Kidney glomerular epithelial cell (primary cell): ENCODE results near the gene LYSMD2.

Experiments
- DNase-seq: peaks from one replicate; lab custom pipeline; 2025; lab: John Stamatoyannopoulos, UW

The LYSMD2 gene

DNA sequence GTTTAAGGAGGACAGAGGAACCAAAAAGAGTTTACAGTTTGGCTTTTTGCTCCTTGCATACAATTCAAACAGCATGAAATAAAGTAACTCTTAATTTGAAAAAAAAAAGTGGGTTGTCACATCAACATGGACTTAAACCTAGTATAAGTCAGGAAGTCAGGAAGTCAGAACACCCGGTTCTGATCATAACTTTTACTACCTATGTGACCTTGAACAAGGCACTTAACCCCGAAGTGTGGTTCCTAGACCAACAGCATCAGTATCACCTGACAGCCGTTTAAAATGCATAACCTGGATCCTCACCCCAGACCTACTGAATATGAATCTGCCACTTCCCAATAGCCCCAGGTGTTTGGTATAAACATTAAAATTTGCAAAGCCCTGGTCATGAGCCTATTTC, 18.7 kb downstream of the LYSMD2 start:
- DNase-seq = no peak

DNA sequence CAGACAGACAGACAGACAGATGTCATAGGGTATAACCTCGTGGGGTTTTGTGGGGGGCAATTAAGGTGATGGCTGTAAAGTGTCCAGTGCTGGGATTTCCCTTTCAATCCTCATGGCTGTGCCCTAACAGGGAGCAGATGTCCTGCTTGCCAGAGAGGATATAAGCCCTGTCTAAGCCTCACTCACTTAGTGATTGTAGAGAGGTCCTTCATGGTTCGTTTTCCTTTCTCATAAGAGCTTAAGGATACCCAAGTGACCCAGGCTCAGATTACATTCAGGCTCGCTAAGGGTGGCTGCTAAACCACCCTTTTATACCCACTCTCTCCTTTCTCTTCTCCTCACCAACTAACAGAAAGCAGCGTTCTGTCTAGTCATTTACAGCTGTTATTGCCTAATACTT, 19.2 kb downstream of the LYSMD2 start:
- no peak for DNase-seq

DNA sequence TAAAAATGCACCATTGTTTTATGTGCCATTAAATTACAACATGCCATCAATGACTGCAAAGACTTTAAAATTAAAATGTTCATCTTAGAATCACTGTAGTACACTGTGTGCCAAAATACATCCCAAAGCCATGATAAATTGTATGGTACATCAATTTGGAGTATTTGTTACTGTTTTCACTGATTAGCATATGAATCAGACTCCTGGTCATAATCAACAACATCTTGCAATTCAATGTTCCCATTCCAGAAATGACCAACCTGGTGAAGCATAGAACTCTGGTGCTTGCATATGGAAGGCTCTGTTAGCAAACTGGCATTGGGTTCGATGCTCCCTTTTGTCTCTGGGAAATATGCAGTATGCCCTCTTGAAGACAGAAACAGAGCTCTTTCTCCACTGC, 22.5 kb downstream of the LYSMD2 start:
- no peak for DNase-seq

DNA sequence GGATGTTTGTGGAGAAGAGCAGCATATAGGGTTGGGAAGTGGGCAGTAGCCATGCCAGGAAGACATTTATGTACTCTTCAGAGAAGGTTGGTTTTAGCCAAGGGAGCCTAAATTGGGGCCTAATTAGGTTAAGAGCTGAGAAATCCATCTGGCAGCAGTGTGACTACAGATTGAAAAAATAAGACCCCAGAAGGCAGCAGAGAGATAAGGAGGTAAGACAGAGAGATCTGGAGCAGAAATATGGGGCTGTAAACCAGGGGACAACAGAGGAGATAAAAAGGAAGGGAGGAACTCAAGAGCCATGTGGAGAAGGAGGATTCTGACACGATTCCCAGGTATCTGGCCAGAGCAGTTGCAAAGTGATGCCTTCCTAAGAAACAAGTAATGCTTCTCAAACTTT, 23.3 kb downstream of the LYSMD2 start:
- no peak for DNase-seq

DNA sequence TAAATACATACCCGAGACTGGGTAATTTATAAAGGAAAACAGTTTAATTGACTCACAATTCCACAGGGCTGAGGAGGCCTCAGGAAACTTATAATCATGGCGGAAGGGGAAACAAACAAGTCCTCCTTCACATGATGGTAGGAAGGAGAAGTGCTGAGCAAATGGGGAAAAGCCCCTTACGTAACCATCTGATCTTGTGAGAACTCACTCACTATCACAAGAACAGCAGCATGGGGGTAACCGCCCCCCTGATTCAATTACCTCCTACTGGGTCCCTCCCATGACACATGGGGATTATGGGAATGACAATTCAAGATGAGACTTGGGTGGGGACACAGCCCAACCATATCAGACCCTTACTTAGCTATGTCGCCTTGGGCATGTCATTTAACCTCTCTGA, 28.4 kb downstream of the LYSMD2 start:
- DNase-seq = no peak

DNA sequence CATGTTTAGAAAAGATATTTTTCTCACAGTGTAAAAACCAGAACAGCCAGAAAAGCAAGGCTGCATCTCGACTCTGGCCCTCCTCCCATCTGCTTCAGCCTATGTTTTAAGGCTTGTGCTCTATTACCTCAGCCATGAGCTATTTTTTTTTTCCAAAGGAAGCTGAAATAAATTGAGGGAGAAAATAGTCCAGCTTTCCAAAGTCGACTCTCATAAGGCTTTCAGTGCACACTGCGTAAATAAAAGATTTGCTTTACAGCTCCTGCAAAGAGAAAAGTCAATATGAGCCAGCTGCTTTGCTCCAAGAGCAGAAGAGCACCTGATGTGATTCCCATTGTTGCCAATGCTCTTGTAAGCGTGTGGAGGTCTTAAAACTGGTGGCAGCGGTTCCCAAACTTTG, 29.4 kb downstream of the LYSMD2 start:
- DNase-seq = no peak

DNA sequence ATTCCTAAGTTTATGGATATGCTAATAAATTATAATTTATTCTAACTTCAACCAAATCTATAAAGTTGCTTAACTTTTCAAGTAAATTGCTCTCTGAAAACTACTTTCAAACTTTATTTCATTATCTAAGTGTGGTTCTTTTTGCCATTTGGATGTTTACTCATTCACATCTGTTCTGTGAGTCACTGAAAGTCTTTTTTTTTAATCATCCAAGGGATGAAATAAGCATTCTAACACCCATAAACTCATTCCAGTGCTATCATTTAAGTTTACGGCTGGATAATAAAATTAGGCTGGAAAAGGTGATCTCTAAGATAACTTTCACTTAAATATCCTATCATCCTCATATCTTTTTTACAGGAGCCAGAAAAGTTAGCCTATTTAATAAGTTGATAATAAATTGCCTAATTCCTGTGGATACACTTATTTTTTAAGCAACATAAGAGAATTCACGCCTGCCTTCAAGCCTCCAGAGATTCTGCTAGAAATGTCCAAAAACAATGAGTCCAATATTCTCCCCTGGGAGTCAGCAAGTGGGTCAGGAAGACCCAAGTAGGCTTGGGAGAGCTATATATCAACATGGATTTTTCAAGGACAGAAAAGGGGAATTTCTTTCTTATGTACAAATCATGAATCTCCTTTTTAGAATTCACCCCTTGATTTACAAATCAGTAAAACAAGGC, 30.4 kb downstream of the LYSMD2 start:
- no peak for DNase-seq

DNA sequence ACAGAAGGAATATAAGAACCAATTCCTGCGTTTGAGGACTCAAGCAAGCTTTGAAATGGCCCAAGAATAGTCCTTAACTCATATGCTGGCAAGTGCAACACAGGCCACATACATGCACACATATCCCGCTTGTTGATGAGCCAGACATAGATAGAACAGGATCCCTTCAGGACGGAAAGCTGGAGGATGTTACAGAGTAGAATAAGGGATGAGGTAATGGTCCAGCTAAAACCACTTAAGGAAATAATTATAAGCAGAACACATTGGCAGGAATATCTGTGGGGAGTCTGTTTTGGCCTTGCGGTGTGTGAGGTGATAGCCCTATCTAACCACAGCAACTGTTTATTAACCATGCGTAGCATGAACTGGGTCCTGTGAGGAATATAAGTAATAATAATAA, 31.2 kb downstream of the LYSMD2 start:
- DNase-seq = no peak

DNA sequence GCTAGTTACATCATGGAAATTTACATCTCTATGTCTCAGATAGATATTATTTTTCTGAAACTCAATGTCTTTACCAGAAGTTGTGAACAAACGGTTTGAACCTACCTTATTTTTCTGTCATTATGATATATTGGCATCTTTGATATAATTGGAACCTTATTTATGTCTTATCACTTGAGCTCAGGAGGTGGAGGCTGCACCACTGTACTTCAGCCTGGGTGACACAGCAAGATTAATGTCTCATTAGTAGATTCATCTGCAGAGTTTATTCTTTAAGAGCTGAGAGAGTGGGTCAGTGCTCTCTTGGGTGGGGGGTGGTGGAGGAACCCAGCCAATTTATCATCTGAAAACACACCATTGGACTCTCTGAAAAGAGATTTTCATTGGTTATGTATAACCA, 34.7 kb downstream of the LYSMD2 start:
- DNase-seq = no peak

DNA sequence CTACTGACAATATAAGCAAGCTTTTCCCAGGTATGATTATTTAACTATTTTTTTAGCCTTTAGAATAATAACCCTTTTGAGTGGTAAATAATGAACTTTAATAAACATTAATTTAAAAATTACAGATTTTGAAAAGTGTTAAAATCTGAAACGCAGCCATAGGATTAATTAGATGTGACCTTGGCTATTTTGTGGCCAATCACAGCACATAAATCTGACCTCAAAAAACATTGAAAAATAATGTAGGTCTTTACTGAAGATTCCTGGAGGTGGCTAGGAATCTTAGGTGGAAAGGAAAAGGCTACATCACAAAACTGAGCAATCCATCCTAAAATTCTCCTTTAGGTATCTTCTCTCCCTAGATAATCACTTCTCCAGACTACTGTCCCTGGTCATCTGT, 38.1 kb downstream of the LYSMD2 start:
- DNase-seq = no peak

DNA sequence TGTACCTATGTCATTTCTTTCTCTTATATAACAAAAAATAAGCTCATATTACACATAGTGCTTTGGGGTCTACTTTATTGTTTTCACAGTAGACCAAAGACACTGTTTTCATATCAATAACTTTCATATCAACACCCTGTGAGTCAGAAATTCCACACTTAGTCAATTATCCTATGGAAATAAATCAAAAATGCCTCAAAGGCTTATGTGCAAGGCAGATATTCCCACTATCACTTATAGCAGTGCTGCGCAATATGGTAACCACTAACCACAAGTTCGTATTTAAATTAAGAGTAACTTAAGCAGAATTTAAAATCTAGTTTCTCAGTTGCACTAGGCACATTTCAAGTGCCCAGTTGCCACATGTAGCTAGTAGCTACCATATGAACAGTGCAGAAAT, 40.3 kb downstream of the LYSMD2 start:
- DNase-seq = no peak

DNA sequence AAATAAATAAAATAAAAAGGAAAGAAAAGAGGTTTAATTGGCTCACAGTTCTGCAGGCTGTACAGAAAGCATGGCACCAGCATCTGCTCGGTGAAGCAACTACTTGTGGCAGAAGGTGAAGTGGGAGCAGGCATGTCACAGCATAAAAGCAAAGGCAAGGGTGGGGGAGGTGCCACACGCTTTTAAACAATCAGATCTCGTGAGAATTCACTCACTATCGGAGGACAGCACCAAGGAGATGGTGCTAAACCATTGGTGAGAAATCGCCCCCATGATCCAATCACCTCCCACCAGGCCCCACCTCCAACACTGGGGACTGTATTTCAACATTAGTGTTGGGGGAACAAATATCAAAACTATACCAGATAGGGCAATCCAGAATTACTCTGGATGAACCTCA, 40.9 kb downstream of the LYSMD2 start:
- no peak for DNase-seq

DNA sequence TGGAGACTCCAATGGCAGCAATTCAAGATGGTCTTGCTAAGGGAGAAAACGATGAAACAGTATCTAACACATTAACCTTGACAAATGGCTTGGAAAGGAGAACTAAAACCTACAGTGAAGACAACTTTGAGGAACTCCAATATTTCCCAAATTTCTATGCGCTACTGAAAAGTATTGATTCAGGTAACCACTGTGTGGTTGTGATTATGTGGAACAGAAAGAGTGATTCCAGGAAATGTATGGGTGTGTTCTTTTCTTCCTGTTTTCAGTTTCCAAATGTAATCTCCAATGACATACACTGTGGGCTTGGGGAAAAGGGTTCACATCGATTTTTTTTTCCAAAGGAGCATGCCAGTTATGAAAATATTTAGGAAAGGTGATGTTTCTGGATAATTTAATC, 45.3 kb downstream of the LYSMD2 start:
- no peak for DNase-seq

DNA sequence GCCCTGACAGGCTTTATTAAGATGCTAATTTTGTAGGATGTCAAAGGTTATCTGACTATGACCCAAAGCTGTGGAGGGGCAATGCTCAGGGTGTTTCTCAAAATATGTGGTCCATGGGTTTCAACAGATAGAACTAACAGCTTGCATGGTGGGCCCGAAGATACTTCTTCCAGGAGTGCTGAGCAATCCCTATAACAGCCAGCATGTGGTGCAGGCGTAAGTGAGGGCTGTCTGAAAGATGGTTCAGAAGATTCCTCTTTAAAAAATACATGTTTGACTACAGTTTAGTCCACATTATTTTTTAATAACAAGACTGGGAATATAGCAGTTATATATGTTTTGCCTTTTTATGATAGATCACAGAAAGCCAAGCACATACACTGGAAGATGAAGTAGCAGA, 48.6 kb downstream of the LYSMD2 start:
- DNase-seq = no peak

DNA sequence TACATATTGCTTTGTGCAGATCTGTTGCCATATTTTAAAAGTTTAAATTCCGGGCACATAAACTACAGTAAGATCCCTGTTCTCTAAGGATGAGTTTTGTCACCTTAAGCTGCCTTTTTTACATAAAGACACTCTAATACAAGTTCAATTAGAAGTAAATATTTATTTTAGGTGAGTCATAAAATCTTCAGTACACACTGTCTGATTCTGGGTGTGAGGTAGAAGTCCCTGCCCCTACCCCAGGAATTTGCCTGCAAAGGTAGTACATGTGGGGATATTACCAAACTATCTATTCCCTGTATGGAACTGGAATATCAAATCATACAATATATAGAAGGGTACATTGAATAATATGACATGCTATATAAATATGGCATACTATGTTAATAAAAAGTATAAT, 49.9 kb downstream of the LYSMD2 start:
- no peak for DNase-seq

DNA sequence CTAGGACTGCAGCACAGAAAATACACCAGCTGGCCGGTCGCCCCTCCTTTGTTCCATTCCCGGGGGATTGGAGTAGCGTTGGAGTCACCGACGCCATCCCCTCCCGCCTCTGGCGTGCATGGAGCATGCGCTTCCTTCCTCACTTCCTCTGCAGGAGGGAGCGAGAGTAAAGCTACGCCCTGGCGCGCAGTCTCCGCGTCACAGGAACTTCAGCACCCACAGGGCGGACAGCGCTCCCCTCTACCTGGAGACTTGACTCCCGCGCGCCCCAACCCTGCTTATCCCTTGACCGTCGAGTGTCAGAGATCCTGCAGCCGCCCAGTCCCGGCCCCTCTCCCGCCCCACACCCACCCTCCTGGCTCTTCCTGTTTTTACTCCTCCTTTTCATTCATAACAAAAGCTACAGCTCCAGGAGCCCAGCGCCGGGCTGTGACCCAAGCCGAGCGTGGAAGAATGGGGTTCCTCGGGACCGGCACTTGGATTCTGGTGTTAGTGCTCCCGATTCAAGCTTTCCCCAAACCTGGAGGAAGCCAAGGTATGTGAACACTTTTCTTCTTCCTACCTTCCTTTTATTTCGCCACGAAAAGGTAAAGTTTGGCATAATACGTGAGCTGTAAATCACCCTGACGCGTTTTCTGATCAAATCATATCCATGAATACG, 56.0 kb downstream of the LYSMD2 start, which contains the start of gene SCG3:
Gene SCG3 (plus strand): TSS at position 201 of the 661 bp plus-strand sequence. CDS start 253 bp downstream, at position 454.
- peak; percentile 43 for DNase-seq

DNA sequence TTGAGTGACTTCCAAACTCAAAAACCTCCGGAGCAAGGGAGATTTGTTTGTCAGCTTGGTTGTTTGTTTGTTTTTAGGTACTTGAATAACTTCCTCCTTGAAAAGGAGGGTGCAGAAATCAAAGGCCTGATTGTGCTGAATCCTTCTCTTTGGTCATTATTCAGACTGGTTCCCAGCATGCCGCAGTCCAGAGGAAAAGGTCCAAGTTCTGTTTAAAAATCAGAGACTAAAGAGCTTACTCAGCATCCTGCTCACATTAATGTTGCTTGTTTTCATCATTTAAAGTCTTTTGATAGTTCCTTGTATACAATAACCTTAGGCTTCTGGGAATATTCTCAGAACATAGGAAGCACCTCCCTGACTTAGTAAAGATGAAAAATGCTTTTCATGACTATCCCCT, 57.1 kb downstream of the LYSMD2 start:
- no peak for DNase-seq

DNA sequence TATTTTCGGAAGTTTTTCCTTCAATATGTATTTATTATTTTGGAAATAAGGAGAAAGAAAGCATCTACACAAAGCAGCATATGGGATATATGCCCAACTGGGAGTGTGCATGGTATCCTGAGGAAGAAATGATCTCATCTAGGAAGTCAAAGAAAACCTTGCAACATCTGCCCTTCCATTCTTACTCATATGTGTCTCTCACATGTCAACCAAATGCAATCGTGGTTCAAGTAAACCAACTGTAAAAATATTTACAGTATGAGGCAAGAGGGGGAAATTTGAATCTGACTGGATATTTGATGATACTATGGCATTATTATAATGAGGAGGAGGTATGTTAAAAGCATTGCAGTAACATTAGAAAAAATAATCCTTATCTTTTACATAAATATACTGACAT, 59.4 kb downstream of the LYSMD2 start:
- DNase-seq = no peak

DNA sequence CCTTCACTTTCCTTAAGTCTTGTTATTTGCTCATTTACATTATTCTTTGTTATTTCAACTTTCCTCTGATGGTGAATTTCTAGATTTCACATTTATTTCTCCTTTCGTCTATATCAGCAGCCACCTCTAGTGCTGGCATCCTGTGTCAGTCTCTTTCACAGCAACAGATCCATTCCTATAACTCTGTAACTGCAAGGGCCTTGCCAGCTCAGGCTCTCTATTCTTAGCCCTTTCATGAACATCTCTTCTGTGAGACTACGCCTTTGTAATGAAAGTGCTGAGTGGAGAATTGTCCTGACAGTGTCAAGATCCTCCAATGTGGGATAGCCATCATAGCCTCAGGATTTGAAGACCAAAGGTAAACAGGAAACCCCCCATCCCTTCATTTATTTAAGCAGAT, 60.0 kb downstream of the LYSMD2 start:
- DNase-seq = no peak

DNA sequence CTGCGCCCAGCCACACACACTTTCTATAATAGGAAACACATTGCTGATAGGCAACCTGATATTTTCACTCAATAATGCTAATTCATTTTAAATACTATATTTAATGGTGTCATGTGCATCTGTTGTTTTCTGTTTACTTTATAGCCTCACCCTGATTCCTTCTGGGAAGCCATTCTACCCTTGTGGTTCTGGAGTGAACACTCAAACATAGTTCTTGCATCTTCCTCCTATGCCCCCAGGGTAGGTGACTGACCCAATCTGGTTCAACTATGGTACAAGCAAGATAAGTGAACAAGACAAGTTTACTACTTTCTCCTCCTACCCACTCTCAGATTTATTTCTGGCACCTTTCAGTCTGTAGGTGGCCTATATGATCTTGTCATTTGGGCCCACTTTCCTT, 60.4 kb downstream of the LYSMD2 start:
- no peak for DNase-seq

DNA sequence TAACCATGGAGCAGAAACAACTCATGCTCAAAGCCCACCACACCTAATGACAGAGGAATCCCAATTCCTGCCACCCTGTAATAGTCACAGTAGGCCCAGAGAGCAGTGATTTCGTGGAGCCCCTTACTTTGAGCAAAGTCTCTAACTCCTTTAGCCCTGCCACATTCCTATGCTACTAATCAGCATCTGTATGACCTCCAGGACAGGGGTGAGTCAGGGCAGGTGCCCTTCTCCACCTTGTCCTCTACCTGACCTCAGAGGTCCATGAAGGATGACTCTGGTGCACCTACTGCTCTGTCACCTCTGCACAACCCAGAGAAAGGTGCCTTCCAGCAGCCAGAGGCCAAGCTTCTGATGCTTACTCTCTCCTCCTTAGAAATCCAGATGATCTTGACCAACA, 62.2 kb downstream of the LYSMD2 start:
- DNase-seq = no peak
